Measurements from ENCODE around the gene ACAT1.
"Not testable (repeated sequence)": the region's sequence is repeated elsewhere in the genome, so short reads cannot be mapped to it uniquely, and the experiment has no call there.

Gene ACAT1

GRCh38 chr11:108147150-108147549, 25.8 kb downstream of the ACAT1 start:
- DNase-seq (ENCODE audit: low read depth): no peak

- no peak for DNase-seq (ENCODE audit: low read depth)
Measured at GRCh38 chr11:108148556-108148955, 27.2 kb downstream of the ACAT1 start.

- no peak for DNase-seq (ENCODE audit: low read depth)
Measured at GRCh38 chr11:108154591-108154990, 33.2 kb downstream of the ACAT1 start.

GRCh38 chr11:108160970-108161566, 39.7 kb downstream of the ACAT1 start:
- no peak for DNase-seq (ENCODE audit: low read depth)

GRCh38 chr11:108162878-108163277, 41.5 kb downstream of the ACAT1 start:
- not testable (repeated sequence) for DNase-seq (ENCODE audit: low read depth)

- DNase-seq (ENCODE audit: low read depth): no peak
Measured at GRCh38 chr11:108167624-108168023, 46.3 kb downstream of the ACAT1 start.

GRCh38 chr11:108170184-108170583, 48.8 kb downstream of the ACAT1 start:
- DNase-seq (ENCODE audit: low read depth): no peak

- DNase-seq (ENCODE audit: low read depth): no peak
Measured at GRCh38 chr11:108177570-108177969, 56.2 kb downstream of the ACAT1 start.

GRCh38 chr11:108193725-108194124, 72.4 kb downstream of the ACAT1 start:
- DNase-seq (ENCODE audit: low read depth): no peak

GRCh38 chr11:108196901-108197300, 75.5 kb downstream of the ACAT1 start:
- DNase-seq (ENCODE audit: low read depth): no peak
